ENCODE results near the gene VSTM5.
"Not testable (repeated sequence)": the region's sequence is repeated elsewhere in the genome, so short reads cannot be mapped to it uniquely, and the experiment has no call there.

VSTM5 gene

GRCh38 chr11:93850594-93851018 lies at the start of gene VSTM5:
Gene VSTM5 (minus strand): TSS chr11:93850618. CDS start chr11:93850502, 116 bp downstream.
- Histone ChIP-seq H3K4me3 (ENCODE audit: low read length) (no peak within 1 kb of the TSS), H3K9me3 (ENCODE audit: low read length) (no peaks in the 10 kb centered on the region), H3K36me3 (ENCODE audit: insufficient read depth, low read length) (no peaks in the 10 kb centered on the region), H2AFZ (ENCODE audit: low read depth, low read length) (no peak within 1 kb of the TSS), H3K27me3 (ENCODE audit: insufficient read depth, low read length) (peaks cover 4% of the 10 kb centered on the region), H3K4me1 (ENCODE audit: insufficient read depth, low read length) (no peaks in the 10 kb centered on the region)

- Histone ChIP-seq H3K4me3 (ENCODE audit: low read length) (no peak overlapping the region), H3K27me3 (ENCODE audit: insufficient read depth, low read length) (no peaks in the 10 kb centered on the region), H3K4me1 (ENCODE audit: insufficient read depth, low read length) (no peaks in the 10 kb centered on the region), H3K9me3 (ENCODE audit: low read length) (no peaks in the 10 kb centered on the region), H3K36me3 (ENCODE audit: insufficient read depth, low read length) (no peaks in the 10 kb centered on the region), H2AFZ (ENCODE audit: low read depth, low read length) (no peak overlapping the region)
Observed at GRCh38 chr11:93895106-93895862, 44.9 kb upstream of the VSTM5 start.

GRCh38 chr11:93890391-93891051 lies 40.1 kb upstream of the VSTM5 start:
- Histone ChIP-seq H3K36me3 (ENCODE audit: insufficient read depth, low read length) (no peaks in the 10 kb centered on the region), H3K4me1 (ENCODE audit: insufficient read depth, low read length) (no peaks in the 10 kb centered on the region), H3K27me3 (ENCODE audit: insufficient read depth, low read length) (no peaks in the 10 kb centered on the region), H3K9me3 (ENCODE audit: low read length) (no peaks in the 10 kb centered on the region), H2AFZ (ENCODE audit: low read depth, low read length) (no peak overlapping the region), H3K4me3 (ENCODE audit: low read length) (no peak overlapping the region)

GRCh38 chr11:93887111-93887510 lies 36.7 kb upstream of the VSTM5 start:
- H3K4me3 ChIP-seq (ENCODE audit: low read length), result no peak overlapping the region
- no peaks in the 10 kb centered on the region for H3K36me3 ChIP-seq (ENCODE audit: insufficient read depth, low read length)
- H3K9me3 ChIP-seq (ENCODE audit: low read length), result peaks cover 2% of the 10 kb centered on the region
- H3K27me3 ChIP-seq (ENCODE audit: insufficient read depth, low read length), result no peaks in the 10 kb centered on the region
- H3K4me1 ChIP-seq (ENCODE audit: insufficient read depth, low read length), result no peaks in the 10 kb centered on the region
- H2AFZ ChIP-seq (ENCODE audit: low read depth, low read length), result no peak overlapping the region

- H3K27me3 ChIP-seq (ENCODE audit: insufficient read depth, low read length); H3K36me3 ChIP-seq (ENCODE audit: insufficient read depth, low read length); H3K9me3 ChIP-seq (ENCODE audit: low read length); H3K4me3 ChIP-seq (ENCODE audit: low read length); H3K4me1 ChIP-seq (ENCODE audit: insufficient read depth, low read length); H2AFZ ChIP-seq (ENCODE audit: low read depth, low read length): not testable (repeated sequence)
Observed at GRCh38 chr11:93879114-93879513, 28.7 kb upstream of the VSTM5 start.

GRCh38 chr11:93875637-93876036 lies 25.2 kb upstream of the VSTM5 start:
- H3K27me3 ChIP-seq (ENCODE audit: insufficient read depth, low read length), result no peaks in the 10 kb centered on the region
- no peak overlapping the region for H3K4me3 ChIP-seq (ENCODE audit: low read length)
- H3K9me3 ChIP-seq (ENCODE audit: low read length), result no peaks in the 10 kb centered on the region
- no peaks in the 10 kb centered on the region for H3K36me3 ChIP-seq (ENCODE audit: insufficient read depth, low read length)
- no peak overlapping the region for H2AFZ ChIP-seq (ENCODE audit: low read depth, low read length)
- peaks cover 3% of the 10 kb centered on the region for H3K4me1 ChIP-seq (ENCODE audit: insufficient read depth, low read length)

- Histone ChIP-seq H3K4me1 (ENCODE audit: insufficient read depth, low read length) (no peaks in the 10 kb centered on the region), H3K4me3 (ENCODE audit: low read length) (no peak overlapping the region), H3K36me3 (ENCODE audit: insufficient read depth, low read length) (no peaks in the 10 kb centered on the region), H2AFZ (ENCODE audit: low read depth, low read length) (no peak overlapping the region), H3K9me3 (ENCODE audit: low read length) (no peaks in the 10 kb centered on the region), H3K27me3 (ENCODE audit: insufficient read depth, low read length) (no peaks in the 10 kb centered on the region)
Observed at GRCh38 chr11:93871526-93871925, 21.1 kb upstream of the VSTM5 start.

GRCh38 chr11:93870616-93871015 lies 20.2 kb upstream of the VSTM5 start:
- Histone ChIP-seq H2AFZ (ENCODE audit: low read depth, low read length) (no peak overlapping the region), H3K4me3 (ENCODE audit: low read length) (no peak overlapping the region), H3K36me3 (ENCODE audit: insufficient read depth, low read length) (no peaks in the 10 kb centered on the region), H3K9me3 (ENCODE audit: low read length) (no peaks in the 10 kb centered on the region), H3K27me3 (ENCODE audit: insufficient read depth, low read length) (no peaks in the 10 kb centered on the region), H3K4me1 (ENCODE audit: insufficient read depth, low read length) (no peaks in the 10 kb centered on the region)

GRCh38 chr11:93869830-93870229 lies 19.4 kb upstream of the VSTM5 start:
- Histone ChIP-seq H3K9me3 (ENCODE audit: low read length) (no peaks in the 10 kb centered on the region), H2AFZ (ENCODE audit: low read depth, low read length) (no peak overlapping the region)

GRCh38 chr11:93868404-93868803 lies 18.0 kb upstream of the VSTM5 start:
- H2AFZ ChIP-seq (ENCODE audit: low read depth, low read length); H3K4me3 ChIP-seq (ENCODE audit: low read length); H3K4me1 ChIP-seq (ENCODE audit: insufficient read depth, low read length); H3K27me3 ChIP-seq (ENCODE audit: insufficient read depth, low read length); H3K36me3 ChIP-seq (ENCODE audit: insufficient read depth, low read length); H3K9me3 ChIP-seq (ENCODE audit: low read length): not testable (repeated sequence)

More at GRCh38 chr11:93869830-93870229, 19.4 kb upstream of the VSTM5 start:
- no peaks in the 10 kb centered on the region for H3K4me1 ChIP-seq (ENCODE audit: insufficient read depth, low read length)
- no peak overlapping the region for H3K4me3 ChIP-seq (ENCODE audit: low read length)
- no peaks in the 10 kb centered on the region for H3K27me3 ChIP-seq (ENCODE audit: insufficient read depth, low read length)
- no peaks in the 10 kb centered on the region for H3K36me3 ChIP-seq (ENCODE audit: insufficient read depth, low read length)

GRCh38 chr11:93861808-93862207 lies 11.4 kb upstream of the VSTM5 start:
- H3K27me3 ChIP-seq (ENCODE audit: insufficient read depth, low read length), result no peaks in the 10 kb centered on the region
- no peaks in the 10 kb centered on the region for H3K4me1 ChIP-seq (ENCODE audit: insufficient read depth, low read length)
- no peak overlapping the region for H2AFZ ChIP-seq (ENCODE audit: low read depth, low read length)
- no peaks in the 10 kb centered on the region for H3K36me3 ChIP-seq (ENCODE audit: insufficient read depth, low read length)
- no peaks in the 10 kb centered on the region for H3K9me3 ChIP-seq (ENCODE audit: low read length)
- no peak overlapping the region for H3K4me3 ChIP-seq (ENCODE audit: low read length)

- H3K4me1 ChIP-seq (ENCODE audit: insufficient read depth, low read length), result no peaks in the 10 kb centered on the region
- no peak overlapping the region for H2AFZ ChIP-seq (ENCODE audit: low read depth, low read length)
- no peaks in the 10 kb centered on the region for H3K9me3 ChIP-seq (ENCODE audit: low read length)
- no peak overlapping the region for H3K4me3 ChIP-seq (ENCODE audit: low read length)
- H3K36me3 ChIP-seq (ENCODE audit: insufficient read depth, low read length), result no peaks in the 10 kb centered on the region
- H3K27me3 ChIP-seq (ENCODE audit: insufficient read depth, low read length), result no peaks in the 10 kb centered on the region
Observed at GRCh38 chr11:93858121-93858775, 7.8 kb upstream of the VSTM5 start.

GRCh38 chr11:93857413-93858120 lies 7.1 kb upstream of the VSTM5 start:
- H3K9me3 ChIP-seq (ENCODE audit: low read length), result no peaks in the 10 kb centered on the region
- no peak overlapping the region for H3K4me3 ChIP-seq (ENCODE audit: low read length)
- no peaks in the 10 kb centered on the region for H3K4me1 ChIP-seq (ENCODE audit: insufficient read depth, low read length)
- no peaks in the 10 kb centered on the region for H3K36me3 ChIP-seq (ENCODE audit: insufficient read depth, low read length)
- H3K27me3 ChIP-seq (ENCODE audit: insufficient read depth, low read length), result no peaks in the 10 kb centered on the region
- no peak overlapping the region for H2AFZ ChIP-seq (ENCODE audit: low read depth, low read length)
